Measurements from ENCODE around the gene COL18A1.
"Not testable (repeated sequence)": the region's sequence is repeated elsewhere in the genome, so short reads cannot be mapped to it uniquely, and the experiment has no call there.

The COL18A1 gene

GRCh38 chr21:45367402-45368351, 37.3 kb upstream of the COL18A1 start:
- no peak for DNase-seq

DNA sequence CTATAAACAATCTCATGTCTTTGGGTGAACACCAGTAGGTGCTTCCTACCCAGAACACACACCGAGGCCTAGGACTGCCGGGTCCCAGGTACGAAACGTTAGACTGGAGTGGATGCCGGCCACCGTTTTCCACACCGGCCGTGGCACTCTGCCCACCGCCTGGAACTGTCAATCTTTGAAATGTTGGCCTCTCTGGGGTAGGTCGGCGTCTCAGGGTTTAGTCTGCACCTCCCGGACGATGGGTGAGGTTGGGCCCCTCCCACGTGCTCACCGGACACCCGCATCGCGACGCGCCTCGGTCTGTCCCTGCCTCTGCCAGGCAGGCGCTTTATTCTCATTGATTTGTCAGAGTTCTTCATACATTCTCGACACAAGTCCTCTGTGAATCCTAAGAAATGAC, 35.9 kb upstream of the COL18A1 start:
- not testable (repeated sequence) for DNase-seq

DNA sequence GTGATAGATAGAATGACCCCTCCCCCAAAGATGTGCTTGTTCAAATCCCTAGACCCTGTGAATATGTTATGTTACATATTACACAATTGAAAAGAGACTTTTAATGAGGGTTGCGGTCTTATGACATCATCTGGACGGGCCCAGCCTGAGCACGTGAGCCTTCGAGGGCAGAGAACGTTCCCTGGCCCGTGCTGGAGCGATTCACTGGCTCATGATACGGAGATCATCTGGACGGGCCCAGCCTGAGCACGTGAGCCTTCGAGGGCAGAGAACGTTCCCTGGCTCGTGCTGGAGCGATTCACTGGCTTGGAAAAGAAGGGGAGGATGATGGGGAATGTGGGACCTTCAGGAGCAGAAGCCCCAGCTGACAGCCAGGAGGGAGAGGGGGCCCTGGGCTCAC, 34.4 kb upstream of the COL18A1 start:
- no peak for DNase-seq

GRCh38 chr21:45371081-45371480, 33.9 kb upstream of the COL18A1 start:
- DNase-seq = no peak

- DNase-seq = no peak
Observed at GRCh38 chr21:45371655-45372054, 33.3 kb upstream of the COL18A1 start.

GRCh38 chr21:45372732-45373355, 32.1 kb upstream of the COL18A1 start:
- no peak for DNase-seq

GRCh38 chr21:45373991-45374816, 30.8 kb upstream of the COL18A1 start:
- no peak for DNase-seq

GRCh38 chr21:45374826-45375455, 30.0 kb upstream of the COL18A1 start:
- no peak for DNase-seq

DNA sequence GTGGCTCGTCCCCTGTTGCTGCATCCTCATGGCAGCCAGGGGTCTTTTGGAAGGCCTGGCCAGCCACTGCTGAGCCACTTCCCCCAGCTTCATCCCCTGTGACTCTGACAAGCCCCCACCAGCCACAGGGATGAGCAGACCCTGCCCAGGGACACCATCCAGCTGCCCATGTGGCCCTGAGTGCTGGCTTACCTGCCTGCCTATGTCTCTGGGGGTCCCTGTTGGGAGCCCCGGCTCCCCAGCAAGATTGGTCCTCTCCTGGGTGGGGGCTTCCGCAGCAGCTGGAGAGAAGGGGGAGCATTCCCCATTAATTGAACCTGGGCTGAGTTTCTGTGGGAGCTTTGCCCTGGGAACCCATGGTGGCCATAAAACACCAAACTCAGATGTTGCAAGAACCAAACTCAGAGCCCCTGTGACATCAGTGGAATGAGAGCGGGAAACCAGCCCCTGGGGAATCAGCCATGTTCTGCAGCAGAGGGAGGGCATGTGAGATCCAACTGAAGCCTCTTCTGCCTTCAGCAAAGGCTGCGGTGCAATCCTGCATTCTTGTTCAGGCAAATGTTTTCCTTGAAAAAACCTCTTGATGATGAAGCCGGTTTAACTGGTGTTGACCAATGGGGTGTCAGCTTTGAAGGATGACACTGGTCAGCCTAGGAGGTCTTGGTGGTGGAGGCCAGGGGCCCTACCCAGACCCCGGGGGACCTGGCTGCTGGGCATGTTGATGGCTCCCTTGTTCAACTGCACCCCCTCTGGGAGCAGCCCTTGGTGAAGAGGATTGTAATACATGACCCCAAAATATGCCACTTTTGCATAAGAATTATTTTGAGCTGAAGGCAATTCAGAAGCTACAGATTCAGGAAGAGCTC, 28.3 kb upstream of the COL18A1 start:
- no peak for DNase-seq

DNA sequence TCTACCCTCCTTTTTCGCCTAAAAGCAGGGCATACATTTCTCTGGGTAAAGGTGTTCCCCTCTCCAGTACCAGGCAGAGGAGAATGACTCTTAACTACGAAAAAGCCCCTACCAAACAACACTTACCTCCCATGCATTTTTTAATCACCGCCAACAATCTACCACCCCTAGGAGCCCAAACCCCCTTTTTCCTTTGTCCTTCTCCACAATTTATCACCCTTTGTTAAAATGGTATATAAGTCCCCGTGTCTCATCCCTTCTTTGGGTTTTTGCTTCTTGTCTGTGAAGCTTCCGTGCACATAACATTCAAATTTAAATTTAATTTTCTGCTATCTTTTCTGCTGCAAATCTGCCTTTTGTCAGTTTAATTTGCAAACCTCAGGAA, 27.6 kb upstream of the COL18A1 start:
- no peak for DNase-seq

GRCh38 chr21:45377866-45378257, 27.1 kb upstream of the COL18A1 start:
- no peak for DNase-seq

GRCh38 chr21:45378258-45378966, 26.6 kb upstream of the COL18A1 start:
- no peak for DNase-seq

DNA sequence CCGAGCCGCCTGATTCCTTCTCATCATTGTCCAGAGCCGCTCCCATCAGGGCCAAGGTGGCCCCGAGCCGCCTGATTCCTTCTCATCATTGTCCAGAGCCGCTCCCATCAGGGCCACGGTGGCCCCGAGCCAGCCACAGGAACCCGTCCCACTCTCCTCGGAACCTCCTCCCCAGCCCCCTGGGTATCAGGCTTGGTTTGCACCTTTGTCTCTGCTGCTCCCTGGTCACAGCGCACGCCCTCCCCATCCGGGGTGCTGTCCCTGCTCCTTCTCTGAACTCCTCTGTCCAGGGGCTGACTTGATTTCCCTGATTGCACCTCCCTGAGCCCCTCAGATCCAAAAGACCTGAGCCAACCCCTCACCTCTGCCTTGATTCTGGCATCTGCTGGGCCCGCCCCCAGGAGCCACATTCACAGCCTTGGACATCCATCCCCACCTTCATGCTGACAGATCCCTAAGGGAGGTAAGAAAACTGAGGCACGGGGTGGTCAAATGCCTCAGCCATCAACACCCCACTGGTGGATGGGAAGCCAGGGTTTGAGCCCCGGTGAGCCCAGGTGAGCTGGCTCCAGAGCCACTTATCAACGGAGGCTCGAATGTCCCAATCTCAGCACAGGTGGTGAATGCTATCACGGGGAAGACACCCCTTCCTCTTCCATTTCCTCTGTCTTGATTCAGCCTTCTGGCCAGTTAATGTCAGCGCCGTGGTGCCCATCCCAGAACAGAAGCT, 25.6 kb upstream of the COL18A1 start:
- DNase-seq = no peak

DNA sequence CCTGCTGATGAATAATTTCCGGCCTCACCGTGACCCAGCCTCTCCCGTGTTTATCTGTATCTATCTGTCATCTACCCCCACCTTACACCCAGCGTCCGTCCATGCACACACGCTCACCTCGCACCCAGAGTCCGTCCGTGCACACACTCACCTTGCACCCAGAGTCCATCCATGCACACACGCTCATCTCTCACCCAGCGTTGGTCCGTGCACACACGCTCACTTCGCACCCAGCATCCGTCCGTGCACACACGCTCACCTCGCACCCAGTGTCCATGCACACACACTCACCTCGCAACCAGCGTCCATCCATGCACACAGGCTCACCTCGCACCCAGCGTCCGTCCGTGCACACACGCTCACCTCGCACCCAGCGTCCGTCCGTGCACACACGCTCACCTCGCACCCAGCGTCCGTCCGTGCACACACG, 25.0 kb upstream of the COL18A1 start:
- DNase-seq = no peak

GRCh38 chr21:45380566-45380965, 24.4 kb upstream of the COL18A1 start:
- DNase-seq = no peak

GRCh38 chr21:45381036-45381787, 23.8 kb upstream of the COL18A1 start:
- DNase-seq = no peak

- no peak for DNase-seq
Observed at GRCh38 chr21:45381865-45382696, 22.9 kb upstream of the COL18A1 start.

DNA sequence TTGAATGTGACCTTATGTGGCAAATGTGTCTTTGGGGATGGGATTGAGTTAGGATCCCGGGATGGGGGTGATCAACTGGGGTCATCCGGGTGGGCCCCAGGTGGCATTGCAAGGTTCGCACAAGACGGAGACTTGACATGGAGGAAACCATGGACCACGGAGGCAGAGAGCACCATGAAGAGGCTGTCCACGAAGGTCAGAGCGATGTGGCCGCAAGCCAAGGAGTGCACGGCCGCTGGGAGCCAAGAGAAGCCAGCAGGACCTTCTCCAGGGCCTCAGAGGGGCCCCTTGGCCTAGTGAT, 22.3 kb upstream of the COL18A1 start:
- no peak for DNase-seq

GRCh38 chr21:45383111-45383614, 21.8 kb upstream of the COL18A1 start:
- DNase-seq = no peak
